GM21619 (cell line): Measurements from ENCODE around the gene GPAT3.
A peak's percentile ranks its signal among the peaks of the same experiment; 100 is the strongest.
"Not testable (repeated sequence)": the region's sequence is repeated elsewhere in the genome, so short reads cannot be mapped to it uniquely, and the experiment has no call there.

ENCODE experiments used
- ATAC-seq: cut with Tn5 transposase; IDR thresholded peaks from one replicate; pipeline ENCODE4 v1.9.1; 2021; ENCODE audit not compliant: unreplicated experiment

GPAT3 gene

DNA sequence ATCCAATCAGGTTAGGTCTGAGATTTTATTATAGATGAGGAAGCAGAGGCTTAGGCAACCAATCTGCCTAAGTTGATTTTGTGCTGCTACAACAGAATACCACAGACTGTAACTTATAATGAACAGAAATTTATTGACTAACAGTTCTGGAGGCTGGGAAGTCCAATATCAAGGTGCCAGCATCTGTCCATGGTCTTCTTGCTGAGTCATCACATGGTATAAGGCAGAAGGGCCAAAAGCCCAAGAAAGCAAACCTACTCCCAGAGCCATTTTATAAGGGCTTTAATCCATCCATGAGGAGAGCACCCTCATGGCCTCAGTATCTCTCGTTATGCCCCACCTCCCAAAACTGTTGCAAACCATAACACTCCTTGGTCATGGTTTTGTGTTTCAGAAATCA, 55.8 kb downstream of the GPAT3 start:
- ATAC-seq: no peak

DNA sequence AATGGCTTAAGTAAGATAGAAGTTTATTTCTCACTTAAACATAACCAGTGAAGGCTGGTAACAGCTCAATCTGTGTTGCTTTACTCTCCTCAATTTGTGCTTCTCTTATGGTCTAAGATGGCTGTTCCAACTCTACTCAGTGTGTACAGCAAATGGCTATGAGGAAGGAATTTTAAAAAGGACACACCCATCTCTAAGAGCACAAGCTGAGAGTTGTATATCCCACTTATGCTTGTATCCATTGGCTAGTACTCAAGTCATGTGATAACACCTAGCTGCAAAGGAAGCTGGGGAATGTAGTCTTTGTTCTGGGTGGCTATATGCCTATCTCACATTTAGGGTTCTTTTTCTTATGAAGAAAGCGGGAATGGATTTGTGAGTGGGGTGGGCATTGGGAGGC, 63.3 kb downstream of the GPAT3 start:
- ATAC-seq: peak; percentile 77

DNA sequence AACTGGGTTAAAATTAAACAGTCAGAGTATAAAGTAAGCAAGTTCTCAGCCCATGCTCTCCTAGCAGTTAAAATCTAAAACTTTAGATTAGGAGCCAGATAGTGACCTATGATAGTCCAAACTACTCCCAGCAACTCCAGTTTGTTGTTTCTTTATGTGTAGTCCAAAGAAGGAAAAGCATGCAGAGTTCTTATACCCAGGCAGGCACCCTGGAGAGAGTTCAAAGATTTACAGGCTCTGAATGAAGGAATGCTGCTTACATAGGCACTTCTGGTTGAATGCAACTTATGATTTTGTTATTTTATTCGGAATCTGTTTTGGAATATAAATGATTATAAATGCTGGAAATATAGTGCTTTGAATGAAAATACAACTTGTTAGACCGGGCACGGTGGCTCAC, 67.2 kb downstream of the GPAT3 start:
- no peak for ATAC-seq

DNA sequence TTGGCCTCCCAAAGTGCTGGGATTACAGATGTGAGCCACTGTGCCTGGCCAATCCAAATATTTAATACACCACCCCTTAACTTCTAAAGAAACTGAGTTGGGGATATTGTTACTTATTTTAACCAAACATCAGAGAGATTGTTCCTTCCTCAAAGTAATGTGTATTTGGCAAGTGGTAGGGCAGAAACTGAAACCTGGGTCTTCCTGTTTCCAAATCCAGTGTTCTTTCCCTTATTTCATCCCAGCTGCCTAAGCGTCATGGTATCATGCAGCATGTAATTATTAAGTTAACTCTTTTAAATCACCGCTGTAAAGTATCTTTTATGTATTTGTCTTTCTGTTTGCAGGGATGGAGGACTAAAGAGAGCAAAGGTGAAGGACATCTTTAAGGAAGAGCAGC, 68.4 kb downstream of the GPAT3 start:
- ATAC-seq: no peak

DNA sequence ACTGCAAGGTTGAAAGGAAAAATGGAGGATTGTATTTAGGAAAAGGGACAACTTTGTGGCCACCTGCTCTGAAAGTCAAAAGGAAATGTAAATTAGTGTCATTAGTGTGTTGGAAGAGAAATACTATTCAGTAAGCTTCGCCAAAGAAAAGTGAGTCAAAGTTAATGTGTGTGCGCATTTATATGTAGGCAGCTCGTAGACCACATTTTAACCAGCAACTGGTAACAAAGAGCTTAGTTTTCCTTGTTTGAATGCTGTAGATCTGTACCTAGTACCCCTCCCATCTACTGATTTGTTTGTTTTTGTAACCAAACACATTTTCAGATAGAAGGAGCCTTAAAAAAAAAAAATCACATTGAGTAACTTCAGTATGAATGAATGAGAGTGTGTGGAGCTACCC, 69.3 kb downstream of the GPAT3 start:
- ATAC-seq: no peak

DNA sequence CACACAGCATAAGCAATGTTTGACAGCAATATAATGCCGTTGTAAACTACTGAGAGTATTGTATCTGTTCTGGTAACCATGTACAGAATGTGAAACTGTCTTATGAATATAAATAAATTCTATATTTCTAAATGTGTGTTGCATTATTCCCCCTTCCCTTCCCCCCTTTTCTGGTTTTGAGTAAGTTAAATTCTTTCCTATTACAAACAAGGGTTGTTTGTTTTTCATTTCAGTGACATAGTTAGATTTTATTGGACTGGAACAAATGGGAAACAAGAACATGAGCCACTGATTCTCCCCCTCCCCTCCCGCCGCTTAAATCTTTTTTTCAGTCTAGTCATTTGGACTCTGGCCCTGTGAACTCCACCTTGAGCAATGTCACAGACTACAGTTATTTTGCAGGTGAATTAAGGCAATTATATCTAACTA, 69.8 kb downstream of the GPAT3 start:
- ATAC-seq: peak; percentile 45

DNA sequence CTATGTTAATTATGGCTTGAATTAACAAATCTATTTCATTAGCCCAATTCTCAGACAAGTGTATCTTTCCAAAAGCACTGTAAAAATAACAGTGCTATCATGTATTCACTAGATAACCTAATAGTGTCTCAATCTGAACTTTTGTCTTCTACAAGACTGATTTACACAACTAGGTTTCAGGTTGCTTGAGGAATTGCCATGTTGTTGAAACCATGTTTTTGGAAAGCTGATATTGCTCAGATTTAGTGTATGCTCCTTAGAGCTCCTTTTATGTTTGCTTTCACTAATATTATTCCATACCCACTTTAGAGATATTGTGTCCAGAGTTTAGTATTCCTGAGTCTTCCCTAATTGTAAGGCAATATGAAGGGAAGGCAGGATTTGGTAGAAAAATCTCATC, 70.6 kb downstream of the GPAT3 start:
- no peak for ATAC-seq

DNA sequence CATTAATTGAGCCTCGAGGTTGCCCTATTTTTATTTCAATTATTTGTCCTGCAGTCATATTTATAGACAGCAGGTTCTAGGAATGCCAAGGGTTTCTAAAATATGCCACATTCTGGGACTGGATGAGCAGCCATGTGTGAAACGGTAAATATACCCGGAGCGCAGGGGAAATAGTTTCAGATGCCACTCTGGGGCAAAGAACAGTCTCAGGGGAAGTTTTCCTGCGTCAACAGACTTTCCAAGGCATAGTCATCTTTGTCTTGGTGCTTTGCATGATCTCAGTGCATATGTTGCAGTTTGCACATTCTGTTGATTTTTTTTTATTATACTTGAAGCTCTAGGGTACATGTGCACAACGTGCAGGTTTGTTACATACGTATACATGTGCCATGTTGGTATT, 71.0 kb downstream of the GPAT3 start:
- ATAC-seq: no peak

DNA sequence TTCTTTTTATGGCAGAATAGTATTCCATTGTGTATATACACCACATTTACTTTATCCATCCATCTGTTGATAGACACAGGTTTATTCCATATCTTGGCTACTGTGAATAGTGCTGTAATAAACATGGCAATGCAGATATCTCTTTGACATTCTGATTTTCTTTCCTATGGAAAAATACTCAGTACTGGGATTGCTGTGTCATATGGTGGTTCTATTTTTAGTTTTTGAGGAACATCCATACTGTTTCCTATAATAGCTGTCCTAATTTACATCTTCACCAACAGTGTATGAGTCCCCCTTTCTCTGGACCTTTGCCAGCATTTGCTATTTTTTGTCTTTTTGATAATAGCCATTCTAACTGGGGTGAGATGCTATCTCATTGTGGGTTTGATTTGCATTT, 73.5 kb downstream of the GPAT3 start:
- no peak for ATAC-seq

DNA sequence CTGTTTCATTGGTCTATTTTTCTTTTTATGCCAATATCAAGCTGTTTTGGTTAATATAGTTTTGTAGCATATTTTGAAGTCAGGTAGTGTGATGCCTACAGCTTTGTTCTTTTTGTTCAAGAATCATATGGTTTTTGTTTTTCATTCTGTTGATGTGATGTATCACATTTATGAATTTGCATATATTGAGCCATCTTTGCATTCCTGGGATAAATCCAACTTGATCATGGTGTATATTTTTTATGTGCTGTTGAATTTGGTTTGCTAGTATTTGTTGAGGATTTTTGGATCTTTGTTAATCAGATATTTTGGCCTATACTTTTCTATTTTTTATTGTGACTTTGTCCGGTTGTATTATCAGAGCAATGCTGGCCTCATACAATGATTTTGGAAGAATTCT, 74.8 kb downstream of the GPAT3 start:
- no peak for ATAC-seq

DNA sequence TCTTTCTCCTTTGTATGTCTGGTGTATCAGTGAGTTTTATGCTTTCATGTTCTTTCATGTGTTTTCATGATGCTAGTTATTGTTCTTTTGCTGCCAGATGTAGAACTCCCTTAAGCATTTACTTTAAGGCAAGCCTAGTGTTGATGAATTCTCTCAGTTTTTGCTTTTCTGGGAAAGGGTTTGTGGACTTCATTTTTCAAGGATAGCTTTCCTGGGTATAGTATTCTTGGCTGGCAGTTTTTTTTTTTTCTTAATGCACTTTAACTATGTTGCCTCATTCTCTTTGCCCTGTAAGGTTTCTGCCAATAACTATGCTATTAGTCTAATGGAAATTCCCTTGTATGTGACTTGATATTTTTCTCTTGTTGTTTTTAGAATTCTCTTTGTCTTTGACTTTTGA, 77.1 kb downstream of the GPAT3 start:
- no peak for ATAC-seq

DNA sequence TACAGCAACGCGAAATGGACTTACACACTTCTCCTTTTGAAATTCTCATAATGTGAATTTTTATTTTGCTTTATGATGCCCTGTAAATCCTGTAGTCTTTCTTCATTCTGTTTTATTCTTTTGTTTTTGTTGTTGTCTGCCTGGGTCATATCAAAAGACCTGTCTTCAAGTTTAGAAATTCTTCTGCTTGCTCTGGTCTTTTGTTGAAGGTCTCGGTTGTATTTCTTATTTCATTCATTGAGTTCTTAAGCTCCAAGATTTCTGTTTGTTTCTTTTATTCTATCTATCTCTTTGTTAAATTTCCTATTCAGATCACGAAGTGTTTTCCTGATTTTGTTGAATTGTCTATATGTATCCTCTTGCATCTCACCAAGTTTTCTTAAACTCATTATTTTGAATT, 78.1 kb downstream of the GPAT3 start:
- ATAC-seq: no peak

DNA sequence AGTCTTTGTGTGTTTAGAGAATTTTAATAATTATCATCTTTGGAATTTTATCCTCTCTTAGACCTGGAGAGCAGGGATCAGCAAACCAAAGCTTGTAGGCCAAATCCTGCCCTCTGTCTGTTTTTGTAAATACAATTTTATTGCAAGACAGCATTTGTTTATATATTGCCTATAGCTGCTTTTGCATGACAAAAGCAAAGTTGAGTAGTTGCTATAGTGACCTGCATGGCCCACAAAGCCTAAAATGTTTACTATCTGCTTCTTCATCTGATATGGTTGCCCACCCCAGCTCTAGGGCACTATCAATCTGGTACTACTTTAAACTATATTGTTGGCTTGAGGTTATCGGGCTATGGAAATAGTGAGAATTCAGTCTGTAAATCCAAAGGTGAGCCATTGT, 80.3 kb downstream of the GPAT3 start:
- no peak for ATAC-seq

DNA sequence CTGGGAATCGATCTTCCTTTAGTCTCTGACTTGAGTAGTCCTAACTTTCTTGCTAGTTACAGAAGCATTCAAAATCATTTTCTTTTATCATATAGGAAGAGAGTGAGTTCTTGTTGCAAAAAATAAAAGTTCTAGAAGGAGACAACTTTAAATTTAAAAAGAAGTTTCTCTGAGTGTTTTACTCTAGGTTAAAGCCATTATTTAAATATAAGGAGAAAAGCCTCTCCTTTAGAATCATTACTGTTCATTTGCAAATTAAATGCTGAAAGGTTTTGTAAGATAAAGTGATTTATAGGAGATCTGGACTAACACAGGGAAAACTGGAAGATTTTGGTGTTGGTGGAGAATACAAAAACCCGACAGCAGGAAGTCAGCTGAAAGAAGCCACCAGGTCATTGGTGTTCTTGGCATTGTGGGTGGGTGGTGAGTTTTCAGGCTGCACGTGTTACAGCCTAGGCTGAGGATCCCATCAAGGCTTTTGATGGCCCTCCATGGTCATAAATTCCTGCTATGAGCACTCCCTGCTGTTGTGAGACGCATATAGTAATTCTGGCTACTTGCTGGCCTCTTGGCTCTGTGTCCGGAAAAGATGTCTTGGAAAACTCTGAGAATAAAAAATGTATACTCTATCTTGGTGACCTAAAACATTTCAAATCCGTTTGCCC, 81.6 kb downstream of the GPAT3 start:
- ATAC-seq: no peak

DNA sequence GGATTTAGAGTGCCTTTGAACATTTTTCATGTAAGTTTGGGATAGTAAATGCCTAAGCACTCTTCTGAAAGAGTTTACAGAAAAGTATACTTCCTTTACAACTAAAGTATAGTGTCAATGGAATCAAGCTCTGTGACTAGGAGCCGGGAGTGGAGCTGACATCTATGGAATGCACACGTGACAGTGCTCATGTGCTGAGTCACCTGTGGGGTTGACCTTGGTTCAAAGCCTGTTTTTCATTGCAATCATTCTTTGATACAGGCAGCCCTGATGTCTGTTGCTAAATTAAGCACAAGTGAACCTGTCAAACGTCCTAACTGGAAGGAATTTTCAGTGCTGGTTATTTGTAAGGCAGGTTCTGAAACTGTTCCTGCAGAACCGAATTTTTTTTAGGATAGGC, 82.5 kb downstream of the GPAT3 start:
- ATAC-seq: no peak

DNA sequence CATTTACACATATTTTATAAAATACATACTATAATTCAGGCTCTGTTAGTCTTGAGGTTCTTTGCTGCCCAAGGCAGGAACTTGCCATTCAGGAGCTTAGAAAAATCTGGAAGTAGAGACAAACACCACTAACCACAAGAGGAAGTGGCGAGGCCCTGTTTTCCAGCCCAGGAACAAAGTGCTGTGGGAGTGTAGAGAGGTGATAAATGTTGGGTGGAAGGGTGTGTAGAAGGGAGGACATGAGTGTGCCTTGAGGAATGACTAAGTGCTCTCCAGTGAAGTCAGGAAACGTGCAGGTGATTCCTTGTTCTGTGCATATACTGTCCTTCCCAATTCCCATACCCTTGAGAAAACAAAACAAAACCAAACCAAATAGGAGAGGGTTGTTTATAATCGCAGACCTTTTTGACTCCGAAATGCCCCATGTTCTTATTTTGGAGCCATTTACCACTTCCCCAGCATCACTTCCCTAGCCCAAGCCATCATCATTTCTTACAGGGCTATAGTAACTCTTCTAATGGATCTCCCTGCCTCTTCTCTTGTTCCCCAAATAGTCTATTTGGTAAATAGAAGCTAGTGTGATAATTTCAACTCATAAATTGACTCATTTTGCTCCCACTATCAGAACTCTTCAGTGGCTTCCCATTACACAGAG, 83.2 kb downstream of the GPAT3 start:
- ATAC-seq: no peak

DNA sequence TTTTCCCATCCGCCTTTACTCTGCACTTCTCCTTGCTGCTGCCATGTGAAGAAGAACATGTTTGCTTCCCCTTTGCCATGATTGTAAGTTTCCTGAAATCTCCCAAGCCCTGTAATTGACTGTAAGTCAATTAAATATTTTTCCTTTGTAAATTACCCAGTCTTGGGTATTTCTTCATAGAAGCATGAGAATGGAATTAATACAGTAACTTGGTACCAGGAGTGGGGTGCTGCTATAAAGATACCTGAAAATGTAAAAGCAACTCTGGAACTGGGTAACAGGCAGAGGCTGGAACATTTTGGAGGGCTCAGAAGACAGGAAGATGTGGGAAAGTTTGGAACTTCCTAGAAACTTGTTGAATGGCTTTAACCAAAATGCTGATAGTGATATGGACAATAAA, 86.2 kb downstream of the GPAT3 start:
- ATAC-seq: not testable (repeated sequence)

DNA sequence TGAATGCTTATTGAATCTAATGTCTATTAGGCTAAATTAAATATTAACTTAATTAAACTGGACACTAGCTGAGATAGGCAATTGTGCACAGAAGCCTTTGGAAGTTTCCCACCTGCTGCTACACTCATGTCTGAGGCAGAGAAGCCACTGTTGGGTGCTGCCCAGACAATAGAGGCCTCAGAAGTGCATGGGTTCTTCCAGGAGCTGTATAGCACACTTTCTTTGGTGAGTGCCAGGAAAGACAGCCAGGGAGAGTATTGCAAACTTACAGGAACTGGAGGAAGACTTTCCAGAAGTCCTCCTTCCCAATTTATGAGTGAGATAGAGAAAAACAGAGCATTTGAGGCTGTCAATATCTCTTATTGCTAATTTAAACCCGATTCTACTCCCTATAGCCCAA, 89.9 kb downstream of the GPAT3 start:
- no peak for ATAC-seq

DNA sequence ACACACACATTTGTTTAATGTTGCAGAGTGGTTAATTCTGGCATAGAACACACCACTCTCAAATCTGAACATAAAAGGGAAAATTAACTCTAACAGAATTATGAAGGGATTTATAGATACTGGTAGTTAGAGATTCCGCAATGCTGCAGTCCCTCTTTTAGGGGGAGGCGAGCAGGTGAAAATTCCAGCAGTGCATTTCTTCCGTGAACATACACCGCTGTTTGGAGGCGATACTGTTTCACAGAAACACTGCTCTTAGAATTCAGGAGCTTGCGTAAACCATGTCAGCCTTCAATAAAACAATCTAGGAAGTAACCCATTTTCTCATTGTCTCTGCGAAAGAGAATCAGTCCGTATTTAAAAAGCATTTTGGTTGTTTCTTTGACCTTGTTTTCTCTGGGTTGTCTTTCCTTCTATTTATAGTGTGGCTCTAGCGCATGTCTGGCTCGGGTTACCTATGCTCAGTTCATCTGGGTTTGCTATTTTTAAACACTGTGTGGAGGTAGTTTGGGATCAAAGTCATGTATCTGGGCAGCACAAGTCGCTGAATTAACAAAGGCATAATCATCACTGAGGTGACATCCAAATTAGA, 90.4 kb downstream of the GPAT3 start:
- ATAC-seq: no peak

DNA sequence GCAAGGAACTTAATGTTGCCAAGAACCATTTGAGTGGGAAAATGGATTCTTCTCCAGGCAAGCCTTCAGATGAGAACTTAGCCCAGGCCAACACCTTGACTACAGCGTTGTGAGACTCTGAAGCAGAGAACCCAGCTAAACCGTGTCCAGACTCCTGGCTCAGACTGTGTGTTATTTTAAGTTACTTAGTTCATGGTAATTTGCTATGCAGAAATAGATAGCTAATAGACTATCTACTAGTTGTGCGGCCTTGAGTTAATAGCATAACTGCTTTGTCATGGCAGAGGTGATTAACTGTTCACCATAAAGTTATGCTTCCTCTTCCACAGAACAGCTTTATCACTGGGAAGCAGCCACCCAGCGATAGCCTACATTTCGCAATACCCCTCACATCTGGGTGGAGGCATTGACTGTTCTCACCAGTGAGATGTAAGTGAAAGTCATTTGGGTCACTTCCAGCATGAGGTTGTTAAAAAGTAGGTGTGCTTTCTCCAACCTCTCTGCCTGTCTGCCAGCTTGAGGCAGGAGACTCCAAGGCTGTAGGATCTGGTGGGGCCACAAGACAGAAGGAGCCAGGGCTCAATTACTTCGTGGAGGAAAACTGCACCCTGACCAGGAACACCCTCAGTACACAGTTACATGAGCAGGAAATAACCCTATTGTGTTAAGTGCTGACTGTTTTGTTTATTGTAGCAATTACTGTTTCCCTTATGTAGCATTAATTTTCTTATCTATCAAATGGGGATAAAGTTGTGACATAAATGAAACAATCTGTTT, 94.2 kb downstream of the GPAT3 start:
- no peak for ATAC-seq

DNA sequence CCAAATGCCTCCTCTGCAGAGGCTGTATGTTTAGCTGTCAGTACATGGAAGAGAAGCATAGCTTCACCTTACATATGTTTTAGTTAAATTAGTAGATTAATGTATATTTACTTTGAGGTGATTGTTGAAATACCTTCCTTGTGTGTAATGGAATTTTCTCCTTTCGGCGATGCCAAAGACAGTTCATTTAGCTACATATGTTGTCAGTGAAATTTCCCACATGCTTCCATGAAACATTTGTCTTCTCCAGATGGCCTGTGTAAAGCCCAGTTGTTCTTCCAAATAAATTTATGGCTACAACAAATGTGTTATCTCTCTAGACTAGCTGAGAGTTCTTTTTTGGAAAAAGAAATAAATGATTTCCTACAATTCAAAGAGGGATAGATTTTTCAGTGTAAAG, 95.2 kb downstream of the GPAT3 start:
- ATAC-seq: no peak

DNA sequence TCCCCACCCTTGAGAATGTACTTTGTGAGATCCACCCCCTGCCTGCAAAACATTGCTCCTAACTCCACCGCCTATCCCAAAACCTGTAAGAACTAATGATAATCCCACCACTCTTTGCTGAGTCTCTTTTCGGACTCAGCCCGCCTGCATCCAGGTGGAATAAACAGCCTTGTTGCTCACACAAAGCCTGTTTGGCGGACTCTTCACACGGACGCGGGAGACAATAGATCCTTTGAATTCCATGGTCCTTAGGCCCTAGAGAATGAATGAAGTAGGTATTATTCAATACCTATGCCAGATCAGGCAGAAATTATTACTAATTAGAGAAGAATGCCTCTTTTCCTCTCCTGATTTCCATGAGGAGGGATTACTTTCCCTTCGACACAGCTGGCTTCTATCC, 101.0 kb downstream of the GPAT3 start:
- ATAC-seq: no peak
